Type B pancreatic cell (in vitro differentiated cells): ENCODE data around the gene PF4V1. TPM values are rescaled to one million over a fixed set of nuclear protein-coding genes. Genes with fewer than 3 reads are reported as not detected.
A peak's percentile ranks its signal among the peaks of the same experiment; 100 is the strongest.

Source experiments
- DNase-seq: peaks from one replicate; pipeline ENCODE4 v3.0.0; 2021; ENCODE audit warnings: mixed read lengths; ENCODE audit not compliant: unreplicated experiment; ENCODE audit errors: extremely low spot score
- H3K27ac Mint-ChIP-seq: 2 replicates; pipeline ENCODE4 v1.8.0; 2021; ENCODE audit warnings: mild to moderate bottlenecking, mixed read lengths
- H3K27me3 Mint-ChIP-seq: 2 replicates; pipeline ENCODE4 v1.8.0; 2021; ENCODE audit warnings: mixed read lengths
- H3K36me3 Mint-ChIP-seq: 2 replicates; pipeline ENCODE4 v1.8.0; 2021; ENCODE audit warnings: mixed read lengths
- H3K4me1 Mint-ChIP-seq: one replicate; pipeline ENCODE4 v1.8.0; 2021; ENCODE audit warnings: mixed read lengths; ENCODE audit not compliant: unreplicated experiment
- H3K4me3 Mint-ChIP-seq: 2 replicates; pipeline ENCODE4 v1.8.0; 2021; ENCODE audit warnings: mild to moderate bottlenecking, mixed read lengths
- H3K9me3 Mint-ChIP-seq: 2 replicates; pipeline ENCODE4 v1.8.0; 2021; ENCODE audit warnings: mixed read lengths
- CTCF ChIP-seq: fragments of 200-600 bp; sonication (generic); conservative IDR thresholded peaks from 2 replicates; pipeline ENCODE4 v1.5.0; 2021; ENCODE audit warnings: antibody characterized with exemption, mild to moderate bottlenecking
- total RNA-seq: library from RNA; stranded (reverse); gene quantifications from 2 replicates; pipeline ENCODE4 v1.2.1, GENCODE V29; 2021; ENCODE audit warnings: low replicate concordance

PF4V1 gene
- total RNA-seq, 1 donor from 2014 or later, result not detected

- peaks cover 72% of the 10 kb centered on the region for H3K27me3 Mint-ChIP-seq
- H3K27ac Mint-ChIP-seq, result no peak overlapping the region
- DNase-seq, result no peak
- H3K4me3 Mint-ChIP-seq, result peak overlapping the region; percentile 65
- H3K9me3 Mint-ChIP-seq, result no peaks in the 10 kb centered on the region
- H3K4me1 Mint-ChIP-seq, result peaks cover 11% of the 10 kb centered on the region
- no peak for TF ChIP-seq CTCF
- no peaks in the 10 kb centered on the region for H3K36me3 Mint-ChIP-seq
Observed at GRCh38 chr4:73870768-73871167, 17.7 kb downstream of the PF4V1 start.

GRCh38 chr4:73871511-73872310 lies 18.6 kb downstream of the PF4V1 start:
- H3K36me3 Mint-ChIP-seq, result no peaks in the 10 kb centered on the region
- no peaks in the 10 kb centered on the region for H3K9me3 Mint-ChIP-seq
- H3K4me1 Mint-ChIP-seq, result peaks cover 11% of the 10 kb centered on the region
- TF ChIP-seq CTCF, result no peak
- no peak overlapping the region for H3K4me3 Mint-ChIP-seq
- no peak for DNase-seq
- H3K27me3 Mint-ChIP-seq, result peaks cover 68% of the 10 kb centered on the region
- H3K27ac Mint-ChIP-seq, result no peak overlapping the region

- Mint-ChIP-seq H3K27me3 (peaks cover 60% of the 10 kb centered on the region), H3K36me3 (no peaks in the 10 kb centered on the region), H3K4me3 (no peak overlapping the region), H3K4me1 (peaks cover 11% of the 10 kb centered on the region), H3K27ac (no peak overlapping the region), H3K9me3 (no peaks in the 10 kb centered on the region)
- no peak for TF ChIP-seq CTCF
- no peak for DNase-seq
Observed at GRCh38 chr4:73872316-73873108, 19.4 kb downstream of the PF4V1 start.

- no peak for TF ChIP-seq CTCF
- no peaks in the 10 kb centered on the region for H3K9me3 Mint-ChIP-seq
- H3K27ac Mint-ChIP-seq, result no peak overlapping the region
- H3K4me1 Mint-ChIP-seq, result peaks cover 11% of the 10 kb centered on the region
- H3K36me3 Mint-ChIP-seq, result no peaks in the 10 kb centered on the region
- DNase-seq, result no peak
- peaks cover 48% of the 10 kb centered on the region for H3K27me3 Mint-ChIP-seq
- H3K4me3 Mint-ChIP-seq, result no peak overlapping the region
Observed at GRCh38 chr4:73874386-73874785, 21.3 kb downstream of the PF4V1 start.

GRCh38 chr4:73875401-73875800 lies 22.3 kb downstream of the PF4V1 start:
- Mint-ChIP-seq H3K9me3 (no peaks in the 10 kb centered on the region), H3K4me3 (no peak overlapping the region), H3K27ac (no peak overlapping the region), H3K36me3 (no peaks in the 10 kb centered on the region), H3K27me3 (peaks cover 38% of the 10 kb centered on the region), H3K4me1 (peaks cover 6% of the 10 kb centered on the region)
- DNase-seq, result no peak
- TF ChIP-seq CTCF, result no peak
